Stimulated activated naive CD4-positive, alpha-beta T cell treated with Interleukin-2 at 50 U/mL for 16 hours (primary cell): ENCODE results near the gene ADA.

Source experiments
- DNase-seq: peaks from one replicate; lab custom pipeline; 2025; lab: John Stamatoyannopoulos, UW

ADA gene

DNA sequence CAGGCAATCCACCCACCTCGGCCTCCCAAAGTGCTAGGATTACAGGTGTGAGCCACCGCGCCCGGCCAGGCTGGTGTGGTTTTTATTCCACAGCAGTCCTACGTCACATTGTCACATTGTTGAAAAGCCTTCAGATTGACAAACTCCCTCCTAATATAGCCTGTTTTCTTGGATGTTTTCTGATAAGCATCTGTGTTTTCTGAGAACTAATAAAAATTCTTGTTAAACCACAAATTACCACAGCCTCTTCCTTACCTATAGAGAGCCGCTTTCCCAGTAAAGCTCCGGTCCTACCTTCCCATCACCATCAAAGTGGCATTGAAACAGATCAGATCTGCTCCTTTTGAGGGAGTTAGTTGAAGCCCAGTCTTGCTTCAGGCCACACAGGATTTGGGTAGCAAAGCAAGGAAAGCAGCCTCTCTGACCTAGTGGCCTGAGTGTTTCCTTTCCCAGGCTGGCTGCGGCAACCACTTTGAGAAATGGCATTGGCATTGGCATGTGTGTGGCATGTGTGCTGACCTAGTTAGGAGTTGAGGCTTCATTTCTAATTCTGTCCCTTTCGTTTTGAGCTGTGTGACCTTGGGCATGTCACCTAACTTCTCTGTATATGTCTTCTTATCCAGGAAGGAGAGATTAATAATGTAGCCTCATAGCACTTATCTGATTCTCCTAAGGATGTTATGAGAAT, 70.8 kb downstream of the ADA start:
- DNase-seq = no peak

DNA sequence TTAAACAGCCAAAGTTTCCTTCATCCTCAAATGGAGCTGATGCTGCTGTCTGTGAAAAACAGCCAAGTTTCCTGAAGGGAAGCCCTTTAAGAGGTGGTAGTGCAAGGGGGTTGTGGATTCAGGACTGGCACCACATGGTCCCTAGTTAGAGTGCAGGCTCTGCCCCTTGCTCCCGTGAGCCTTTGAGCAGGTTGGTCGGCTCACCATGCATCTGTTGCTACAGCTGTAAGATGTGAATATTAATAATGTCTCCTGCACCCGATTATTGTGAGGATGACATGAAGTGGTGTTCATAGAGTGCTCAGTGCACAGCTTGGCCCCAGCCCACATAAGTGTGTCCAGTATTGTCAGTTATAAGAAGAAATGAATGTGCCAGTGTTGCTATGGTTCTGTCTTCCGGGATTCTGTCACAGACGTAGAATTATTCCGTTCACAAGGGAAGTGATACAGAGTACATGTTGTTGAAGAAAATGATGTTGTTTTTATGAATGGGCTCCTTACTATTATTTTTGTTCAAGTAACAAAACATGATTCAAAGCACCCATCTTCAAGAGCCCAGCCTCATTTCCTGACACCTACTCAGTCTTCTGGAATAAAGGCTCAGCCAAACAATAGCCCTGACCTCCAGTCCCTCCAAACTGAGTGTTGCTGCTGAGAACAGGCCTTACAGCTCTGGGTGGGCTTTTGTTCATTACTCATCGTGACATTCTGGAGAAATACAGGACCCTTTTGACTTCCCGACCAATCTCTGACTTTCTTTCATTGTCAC, 72.0 kb downstream of the ADA start:
- no peak for DNase-seq

DNA sequence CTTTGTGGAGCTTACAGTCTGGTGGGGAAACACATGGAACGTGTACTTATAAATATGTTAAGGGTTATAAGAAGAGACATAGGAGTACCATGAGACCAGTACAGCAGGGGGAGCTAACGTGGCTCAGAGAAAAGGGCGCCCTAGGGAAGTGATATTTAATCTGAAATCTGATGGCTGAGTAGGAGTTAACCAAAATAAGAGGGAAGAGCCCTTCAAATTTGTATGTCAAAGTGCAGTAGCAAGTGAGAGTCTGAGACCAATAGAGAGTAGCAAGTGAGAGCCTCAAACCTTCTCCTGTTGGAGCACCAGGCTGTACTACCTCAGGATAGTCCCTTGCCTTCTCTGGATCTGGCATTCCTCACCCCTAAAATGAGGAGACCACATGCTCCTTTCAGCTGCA, 75.2 kb downstream of the ADA start:
- no peak for DNase-seq

DNA sequence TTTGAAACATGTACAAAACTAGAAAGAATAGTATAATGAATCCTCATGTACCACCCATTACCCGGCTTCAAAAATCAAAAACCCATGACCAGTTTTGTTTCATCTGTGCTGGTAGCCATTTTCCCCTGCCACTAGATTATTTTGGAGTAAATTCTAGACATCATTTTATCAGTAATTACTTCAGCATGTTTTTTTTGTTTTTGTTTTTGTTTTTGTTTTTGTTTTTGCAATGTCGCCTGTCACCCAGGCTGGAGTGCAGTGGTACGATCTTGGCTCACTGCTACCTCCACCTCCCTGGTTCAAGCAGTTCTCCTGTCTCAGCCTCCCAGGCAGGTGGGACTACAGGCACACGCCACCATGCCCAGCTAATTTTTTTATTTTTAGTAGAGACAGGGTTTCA, 77.1 kb downstream of the ADA start:
- no peak for DNase-seq

DNA sequence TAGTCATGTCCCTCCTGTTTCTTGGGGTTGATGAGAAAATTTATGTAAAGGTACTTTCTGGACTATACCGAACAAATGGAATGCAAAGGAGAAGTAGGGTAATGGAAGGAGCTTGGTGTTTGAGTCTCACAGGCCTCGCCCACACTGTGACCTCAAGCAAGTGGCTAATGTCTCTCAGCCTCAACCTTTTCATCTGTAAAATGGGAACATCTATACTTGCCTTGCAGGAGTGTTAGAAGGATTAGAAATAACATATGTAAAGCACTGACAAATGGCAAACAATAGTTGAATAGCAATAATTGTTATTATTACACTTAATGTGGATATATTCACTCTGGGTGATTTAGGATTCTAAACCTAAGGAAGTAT, 78.0 kb downstream of the ADA start:
- DNase-seq = no peak

DNA sequence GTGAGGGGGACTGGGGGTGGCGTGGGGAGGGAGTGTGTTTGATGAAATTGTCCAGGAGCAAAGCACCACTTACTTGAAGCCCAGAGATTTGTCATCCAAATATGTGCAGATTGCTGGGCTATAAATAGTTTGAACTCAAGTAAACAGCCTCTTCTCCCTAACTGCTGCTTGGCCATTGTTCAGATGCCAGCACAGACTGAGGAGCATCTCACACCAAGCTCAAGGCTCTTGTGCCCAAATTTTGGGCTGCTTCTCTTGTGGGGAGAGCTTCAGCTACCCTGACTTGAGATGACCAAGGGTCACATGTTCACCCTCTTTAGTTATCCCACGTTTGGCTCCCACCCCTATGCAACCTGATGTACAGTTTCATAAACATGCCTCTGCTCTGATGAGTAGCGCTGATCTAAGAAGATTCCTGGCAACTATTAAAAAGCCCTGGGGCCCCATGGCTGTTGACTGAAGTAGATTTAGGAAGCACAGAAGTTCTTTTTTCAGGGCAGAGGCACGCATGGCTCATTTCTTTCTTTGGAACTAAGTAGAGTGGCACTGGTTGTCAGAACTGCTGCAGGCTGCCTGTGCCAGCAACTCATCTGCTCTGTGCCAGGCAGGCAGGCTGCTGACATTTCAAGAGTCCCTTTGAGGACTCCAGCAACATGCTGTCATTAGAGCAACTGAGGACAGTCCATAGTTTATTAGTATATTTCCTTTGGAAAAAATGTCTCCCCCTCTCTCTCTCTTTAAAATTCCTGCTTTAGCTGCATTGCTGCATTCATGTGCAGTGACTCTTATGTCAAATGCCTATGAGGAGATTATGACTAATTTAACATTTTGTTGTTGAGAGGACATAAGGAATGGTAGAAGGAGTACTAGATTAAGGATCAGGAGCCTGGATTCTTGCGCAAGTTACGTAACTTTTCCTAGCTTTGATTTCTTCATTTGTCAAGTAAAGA, 78.7 kb downstream of the ADA start:
- no peak for DNase-seq

DNA sequence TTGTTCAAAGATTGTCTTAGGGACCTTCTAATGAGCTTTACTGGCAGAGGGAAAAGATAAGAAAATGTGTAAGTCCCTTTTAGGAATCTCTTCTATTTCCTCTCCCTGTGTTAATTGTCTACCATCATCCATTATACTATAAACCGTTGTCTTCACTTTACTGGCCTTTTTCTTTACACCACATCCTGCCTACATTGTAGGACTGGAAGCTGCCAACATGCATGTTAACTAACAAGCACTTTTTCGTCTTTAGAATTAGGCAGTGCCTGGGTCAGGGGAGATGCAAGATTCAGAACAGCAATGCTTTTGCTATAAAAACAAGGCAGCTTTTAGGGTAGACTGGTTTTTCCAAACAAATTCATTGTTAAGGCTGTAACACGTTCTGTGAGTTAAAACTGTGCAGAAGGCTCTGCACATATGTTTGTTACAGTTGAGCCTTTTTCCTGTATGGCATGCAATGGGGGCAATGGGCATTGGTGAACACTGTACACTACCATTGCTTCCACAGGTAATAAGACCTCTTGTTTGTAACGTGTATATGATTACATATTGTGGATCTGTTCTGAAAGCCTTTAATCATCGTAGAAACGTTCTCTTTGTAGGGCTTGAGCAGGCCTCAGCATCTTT, 80.0 kb downstream of the ADA start:
- DNase-seq = no peak

DNA sequence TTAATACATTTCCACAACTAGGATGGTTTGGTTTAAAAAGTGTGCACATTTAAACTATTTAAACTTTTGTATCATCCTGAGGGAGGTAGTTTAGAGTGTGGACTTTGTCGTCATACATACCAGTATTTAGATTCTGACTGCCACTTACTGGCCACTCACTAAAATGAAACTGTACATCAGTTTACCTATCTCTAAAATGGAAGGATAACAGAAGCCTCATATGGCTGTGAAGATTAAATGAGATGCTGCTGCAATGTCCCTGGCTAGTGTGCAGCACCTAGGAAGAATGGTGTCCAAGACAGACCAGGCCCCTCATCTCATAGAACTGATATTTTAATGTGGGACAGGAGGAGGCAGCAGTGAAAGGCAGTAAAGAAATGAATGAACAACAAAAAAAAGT, 81.1 kb downstream of the ADA start:
- DNase-seq = no peak
